MM.1S (cell line): ENCODE results near the gene DOCK4.
"Not testable (repeated sequence)": the region's sequence is repeated elsewhere in the genome, so short reads cannot be mapped to it uniquely, and the experiment has no call there.

ENCODE experiments used
- DNase-seq: peaks from one replicate; pipeline ENCODE4 v3.0.0-alpha.2; 2015
- H2AFZ ChIP-seq: fragments of 300-600 bp; sonication (generic); 2 replicates; pipeline ENCODE4 v1.6.0; 2016; ENCODE audit warnings: antibody characterized with exemption, low read length
- H3F3A ChIP-seq: fragments of 300-600 bp; sonication (generic); 2 replicates; pipeline ENCODE4 v1.6.1; 2016; ENCODE audit warnings: mild to moderate bottlenecking, antibody characterized with exemption, low read length, moderate library complexity, mixed read lengths; ENCODE audit not compliant: insufficient read depth
- H3K27ac ChIP-seq: fragments of 300-600 bp; sonication (generic); 2 replicates; pipeline ENCODE4 v1.5.1; 2016; ENCODE audit warnings: mild to moderate bottlenecking, low read length
- H3K27me3 ChIP-seq: fragments of 300-600 bp; sonication (generic); replicated peaks from 2 replicates; pipeline ENCODE4 v1.6.0; 2016; ENCODE audit warnings: low read length; ENCODE audit not compliant: insufficient read depth
- H3K36me3 ChIP-seq: fragments of 300-600 bp; sonication (generic); replicated peaks from 2 replicates; pipeline ENCODE4 v1.6.1; 2016; ENCODE audit warnings: mild to moderate bottlenecking, low read length, mixed read lengths; ENCODE audit not compliant: insufficient read depth
- H3K4me1 ChIP-seq: fragments of 300-600 bp; sonication (generic); 2 replicates; pipeline ENCODE4 v1.6.1; 2016; ENCODE audit warnings: low read length, mixed read lengths
- H3K4me2 ChIP-seq: fragments of 300-600 bp; sonication (generic); 2 replicates; pipeline ENCODE4 v1.6.0; 2016; ENCODE audit warnings: low read depth, low read length
- H3K4me3 ChIP-seq: fragments of 300-600 bp; sonication (generic); 2 replicates; pipeline ENCODE4 v1.5.1; 2016; ENCODE audit warnings: low read length, mixed read lengths
- H3K79me2 ChIP-seq: fragments of 300-600 bp; sonication (generic); 2 replicates; pipeline ENCODE4 v1.6.1; 2016; ENCODE audit warnings: mixed run types, low read length, mixed read lengths
- H3K9ac ChIP-seq: fragments of 300-600 bp; sonication (generic); 2 replicates; pipeline ENCODE4 v1.6.1; 2016; ENCODE audit warnings: low read length, mixed read lengths
- H3K9me2 ChIP-seq: fragments of 300-600 bp; sonication (generic); replicated peaks from 2 replicates; pipeline ENCODE4 v1.6.1; 2016; ENCODE audit warnings: mild to moderate bottlenecking, low read length, mixed read lengths; ENCODE audit not compliant: insufficient read depth
- H3K9me3 ChIP-seq: fragments of 300-600 bp; sonication (generic); replicated peaks from 2 replicates; pipeline ENCODE4 v1.6.1; 2016; ENCODE audit warnings: mild to moderate bottlenecking, low read length, mixed read lengths; ENCODE audit not compliant: insufficient read depth
- H4K20me1 ChIP-seq: fragments of 300-600 bp; sonication (generic); 2 replicates; pipeline ENCODE4 v1.6.1; 2016; ENCODE audit warnings: mild to moderate bottlenecking, low read length, moderate library complexity, mixed read lengths; ENCODE audit not compliant: insufficient read depth
- CTCF ChIP-seq: fragments of 300-600 bp; sonication (generic); IDR thresholded peaks from 2 replicates; pipeline ENCODE4 v1.5.1; 2016; ENCODE audit warnings: antibody characterized with exemption, low read length, mixed read lengths
- EZH2 ChIP-seq: fragments of 300-600 bp; sonication (generic); optimal IDR thresholded peaks from 2 replicates; pipeline ENCODE3; 2017; ENCODE audit warnings: low read depth, mild to moderate bottlenecking, antibody characterized with exemption, low read length, mixed read lengths
- EZH2phosphoT487 ChIP-seq: fragments of 300-600 bp; sonication (generic); IDR thresholded peaks from 2 replicates; pipeline ENCODE4 v1.6.1; 2018; ENCODE audit warnings: antibody characterized with exemption, low read length

DOCK4 gene

GRCh38 chr7:112254156-112254555 lies 48.0 kb upstream of the DOCK4 start:
- no peak overlapping the region for H3K4me3 ChIP-seq
- H3F3A ChIP-seq = no peaks in the 10 kb centered on the region
- peaks cover 24% of the 10 kb centered on the region for H3K79me2 ChIP-seq
- no peaks in the 10 kb centered on the region for H4K20me1 ChIP-seq
- no peak for DNase-seq
- H3K4me1 ChIP-seq = no peaks in the 10 kb centered on the region
- H3K9me3 ChIP-seq = no peaks in the 10 kb centered on the region
- TF ChIP-seq EZH2phosphoT487 (no peak), CTCF (no peak), EZH2 (no peak)
- H3K27ac ChIP-seq = no peak overlapping the region
- H3K4me2 ChIP-seq = no peak overlapping the region
- no peak overlapping the region for H2AFZ ChIP-seq
- no peak overlapping the region for H3K9ac ChIP-seq
- no peaks in the 10 kb centered on the region for H3K36me3 ChIP-seq
- no peaks in the 10 kb centered on the region for H3K9me2 ChIP-seq
- no peaks in the 10 kb centered on the region for H3K27me3 ChIP-seq

GRCh38 chr7:112252691-112253090 lies 46.5 kb upstream of the DOCK4 start:
- no peaks in the 10 kb centered on the region for H3K36me3 ChIP-seq
- TF ChIP-seq CTCF = no peak
- TF ChIP-seq EZH2phosphoT487 = no peak
- TF ChIP-seq EZH2 = no peak

GRCh38 chr7:112252141-112252540 lies 45.9 kb upstream of the DOCK4 start:
- Histone ChIP-seq H3K79me2 (peaks cover 21% of the 10 kb centered on the region), H3K9ac (no peak overlapping the region), H3K4me3 (no peak overlapping the region), H3K27me3 (no peaks in the 10 kb centered on the region), H2AFZ (no peak overlapping the region), H3K4me2 (no peak overlapping the region), H3K27ac (no peak overlapping the region), H3K9me3 (no peaks in the 10 kb centered on the region), H4K20me1 (no peaks in the 10 kb centered on the region), H3K9me2 (no peaks in the 10 kb centered on the region), H3K36me3 (no peaks in the 10 kb centered on the region), H3K4me1 (no peaks in the 10 kb centered on the region), H3F3A (no peaks in the 10 kb centered on the region)
- TF ChIP-seq EZH2phosphoT487 = no peak
- no peak for TF ChIP-seq CTCF
- no peak for TF ChIP-seq EZH2
- DNase-seq = no peak

More at GRCh38 chr7:112252691-112253090, 46.5 kb upstream of the DOCK4 start:
- peaks cover 24% of the 10 kb centered on the region for H3K79me2 ChIP-seq
- no peak overlapping the region for H2AFZ ChIP-seq
- no peaks in the 10 kb centered on the region for H4K20me1 ChIP-seq
- DNase-seq = no peak
- no peaks in the 10 kb centered on the region for H3K4me1 ChIP-seq
- H3K4me3 ChIP-seq = no peak overlapping the region
- no peaks in the 10 kb centered on the region for H3K9me3 ChIP-seq
- H3K27me3 ChIP-seq = no peaks in the 10 kb centered on the region
- no peaks in the 10 kb centered on the region for H3F3A ChIP-seq
- H3K9me2 ChIP-seq = no peaks in the 10 kb centered on the region
- no peak overlapping the region for H3K9ac ChIP-seq
- H3K27ac ChIP-seq = no peak overlapping the region
- no peak overlapping the region for H3K4me2 ChIP-seq

GRCh38 chr7:112249967-112250366 lies 43.8 kb upstream of the DOCK4 start:
- H3K9me2 ChIP-seq, H3K9ac ChIP-seq, DNase-seq, H3K4me1 ChIP-seq, H3K36me3 ChIP-seq, H4K20me1 ChIP-seq, H2AFZ ChIP-seq, H3F3A ChIP-seq, H3K4me2 ChIP-seq, H3K9me3 ChIP-seq, H3K27me3 ChIP-seq, H3K4me3 ChIP-seq, H3K27ac ChIP-seq: not testable (repeated sequence)
- H3K79me2 ChIP-seq = peaks cover 16% of the 10 kb centered on the region
